AG09319 (cell line): Measurements from ENCODE around the gene BICDL1.

ENCODE experiments used
- DNase-seq: peaks from one replicate; pipeline ENCODE4 v3.0.0-alpha.2; 2010; ENCODE audit warnings: low read depth; ENCODE audit errors: extremely low read depth
- TF ChIP-seq, protein P1 (sequence below): IDR thresholded peaks from 2 replicates; pipeline ENCODE4 v1.5.1; 2011; ENCODE audit warnings: low read depth, mild to moderate bottlenecking, inconsistent platforms, low read length, moderate library complexity

BICDL1 gene

GRCh38 chr12:119990382-119990874 lies 1.4 kb downstream of the BICDL1 start:
- TF ChIP-seq, protein P1, sequence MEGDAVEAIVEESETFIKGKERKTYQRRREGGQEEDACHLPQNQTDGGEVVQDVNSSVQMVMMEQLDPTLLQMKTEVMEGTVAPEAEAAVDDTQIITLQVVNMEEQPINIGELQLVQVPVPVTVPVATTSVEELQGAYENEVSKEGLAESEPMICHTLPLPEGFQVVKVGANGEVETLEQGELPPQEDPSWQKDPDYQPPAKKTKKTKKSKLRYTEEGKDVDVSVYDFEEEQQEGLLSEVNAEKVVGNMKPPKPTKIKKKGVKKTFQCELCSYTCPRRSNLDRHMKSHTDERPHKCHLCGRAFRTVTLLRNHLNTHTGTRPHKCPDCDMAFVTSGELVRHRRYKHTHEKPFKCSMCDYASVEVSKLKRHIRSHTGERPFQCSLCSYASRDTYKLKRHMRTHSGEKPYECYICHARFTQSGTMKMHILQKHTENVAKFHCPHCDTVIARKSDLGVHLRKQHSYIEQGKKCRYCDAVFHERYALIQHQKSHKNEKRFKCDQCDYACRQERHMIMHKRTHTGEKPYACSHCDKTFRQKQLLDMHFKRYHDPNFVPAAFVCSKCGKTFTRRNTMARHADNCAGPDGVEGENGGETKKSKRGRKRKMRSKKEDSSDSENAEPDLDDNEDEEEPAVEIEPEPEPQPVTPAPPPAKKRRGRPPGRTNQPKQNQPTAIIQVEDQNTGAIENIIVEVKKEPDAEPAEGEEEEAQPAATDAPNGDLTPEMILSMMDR = no peak
- no peak for DNase-seq

GRCh38 chr12:119992129-119992705 lies 3.2 kb downstream of the BICDL1 start:
- no peak for DNase-seq
- TF ChIP-seq, protein P1 = no peak

- DNase-seq = no peak
- TF ChIP-seq, protein P1 = no peak
These were observed 6.0 kb downstream of the BICDL1 start for GRCh38 chr12:119994892-119995658.

- no peak for DNase-seq
- TF ChIP-seq, protein P1 = no peak
These were observed 7.4 kb downstream of the BICDL1 start for GRCh38 chr12:119996417-119996816.

- TF ChIP-seq, protein P1 = no peak
- DNase-seq = no peak
These were observed 9.6 kb downstream of the BICDL1 start for GRCh38 chr12:119998471-119999245.

DNA sequence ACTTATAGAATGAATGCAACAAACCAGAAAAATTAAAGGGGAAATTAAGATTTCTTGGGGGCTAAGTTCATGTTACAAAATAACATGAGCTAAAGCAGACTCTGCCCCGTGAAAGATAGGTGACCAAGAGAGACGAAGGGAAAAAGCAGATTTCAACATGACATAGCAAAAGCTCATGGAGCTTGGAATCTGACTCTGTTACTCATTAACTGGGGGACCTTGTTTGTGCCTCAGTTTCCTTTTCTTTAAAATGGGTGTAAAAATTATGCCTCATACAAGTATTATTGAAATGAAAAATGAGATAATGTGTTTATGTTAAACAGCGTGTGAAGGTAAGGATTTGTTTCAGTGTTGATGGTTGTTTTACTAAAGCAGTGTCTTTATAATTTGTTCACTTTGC lies 11.5 kb downstream of the BICDL1 start:
- DNase-seq = no peak
- TF ChIP-seq, protein P1 = no peak
